Measurements from ENCODE around the gene ACTA1.

ACTA1 gene

GRCh38 chr1:229383188-229383587 is 50.7 kb downstream of the ACTA1 start:
- no peak for DNase-seq (ENCODE audit: low read depth)
- TF ChIP-seq MAX (IDR thresholded peaks at IDR 0.05; ENCODE audit: low read depth, low read length): no peak
- TF ChIP-seq MYC (IDR thresholded peaks at IDR 0.05; ENCODE audit: low read depth, low read length): no peak
- TF ChIP-seq POLR2A (IDR thresholded peaks at IDR 0.05; ENCODE audit: extremely low read depth, insufficient read length): no peak
- H3K4me3 ChIP-seq (ENCODE audit: low read depth, low read length): no peak overlapping the region
